DND-41 (cell line): ENCODE data around the gene DNAJC16.

Source experiments
- ATAC-seq: fragments of 200-7000 bp; cut with Tn5 transposase; 3 replicates; pipeline ENCODE4 v1.9.1; 2021; ENCODE audit warnings: low read depth; ENCODE audit not compliant: insufficient read depth
- DNase-seq: peaks from one replicate; pipeline ENCODE4 v3.0.0-alpha.2; 2020
- H2AFZ ChIP-seq: 2 replicates; pipeline ENCODE4 v1.6.0; 2012; ENCODE audit warnings: low read depth, low read length
- H3K27ac ChIP-seq: 2 replicates; pipeline ENCODE4 v1.5.1; 2012; ENCODE audit warnings: low read length, inconsistent platforms
- H3K27me3 ChIP-seq: fragments of 200-600 bp; sonication (generic); 2 replicates; pipeline ENCODE4 v1.6.0; 2012; ENCODE audit warnings: low read length, mild to moderate bottlenecking, inconsistent platforms; ENCODE audit not compliant: insufficient read depth, poor library complexity
- H3K36me3 ChIP-seq: 2 replicates; pipeline ENCODE4 v1.5.1; 2012; ENCODE audit warnings: low read length, inconsistent platforms; ENCODE audit not compliant: insufficient read depth
- H3K4me1 ChIP-seq: 2 replicates; pipeline ENCODE4 v1.5.1; 2012; ENCODE audit warnings: mild to moderate bottlenecking, low read length; ENCODE audit not compliant: insufficient read depth
- H3K4me2 ChIP-seq: 2 replicates; pipeline ENCODE4 v1.6.0; 2012; ENCODE audit warnings: mild to moderate bottlenecking, moderate library complexity, low read length, inconsistent platforms; ENCODE audit not compliant: insufficient read depth
- H3K4me3 ChIP-seq, 2 experiments: fragments of 200-600 bp in 1 of 2; shearing (Covaris generic) in 1 of 2; 2 replicates each; pipeline ENCODE4 v1.5.1; 2012 to 2016; ENCODE audit warnings: inconsistent platforms in 2 of 2, low read length in 2 of 2, mild to moderate bottlenecking in 2 of 2, low read depth in 1 of 2, moderate library complexity in 1 of 2
- H3K79me2 ChIP-seq: 2 replicates; pipeline ENCODE4 v1.6.0; 2012; ENCODE audit warnings: low read length, inconsistent platforms; ENCODE audit not compliant: insufficient read depth
- H3K9ac ChIP-seq: 2 replicates; pipeline ENCODE4 v1.6.0; 2012; ENCODE audit warnings: low read depth, mild to moderate bottlenecking, inconsistent platforms, low read length, moderate library complexity
- H3K9me3 ChIP-seq: 2 replicates; pipeline ENCODE4 v1.5.1; 2012; ENCODE audit warnings: low read length, moderate library complexity, mild to moderate bottlenecking, inconsistent platforms; ENCODE audit not compliant: insufficient read depth, severe bottlenecking
- H4K20me1 ChIP-seq: 2 replicates; pipeline ENCODE4 v1.6.0; 2012; ENCODE audit warnings: low read length; ENCODE audit not compliant: insufficient read depth
- EZH2 ChIP-seq: IDR thresholded peaks from 3 replicates; pipeline ENCODE4 v1.6.1; 2012; ENCODE audit warnings: borderline replicate concordance, low read depth, mild to moderate bottlenecking, moderate library complexity, low read length, inconsistent platforms; ENCODE audit not compliant: severe bottlenecking
- TF ChIP-seq, protein P1 (sequence below): IDR thresholded peaks from 2 replicates; pipeline ENCODE4 v1.5.1; 2012; ENCODE audit warnings: borderline replicate concordance, low read length, moderate library complexity, mild to moderate bottlenecking; ENCODE audit not compliant: poor library complexity, severe bottlenecking; ENCODE audit errors: extremely low read depth

The DNAJC16 gene

DNA sequence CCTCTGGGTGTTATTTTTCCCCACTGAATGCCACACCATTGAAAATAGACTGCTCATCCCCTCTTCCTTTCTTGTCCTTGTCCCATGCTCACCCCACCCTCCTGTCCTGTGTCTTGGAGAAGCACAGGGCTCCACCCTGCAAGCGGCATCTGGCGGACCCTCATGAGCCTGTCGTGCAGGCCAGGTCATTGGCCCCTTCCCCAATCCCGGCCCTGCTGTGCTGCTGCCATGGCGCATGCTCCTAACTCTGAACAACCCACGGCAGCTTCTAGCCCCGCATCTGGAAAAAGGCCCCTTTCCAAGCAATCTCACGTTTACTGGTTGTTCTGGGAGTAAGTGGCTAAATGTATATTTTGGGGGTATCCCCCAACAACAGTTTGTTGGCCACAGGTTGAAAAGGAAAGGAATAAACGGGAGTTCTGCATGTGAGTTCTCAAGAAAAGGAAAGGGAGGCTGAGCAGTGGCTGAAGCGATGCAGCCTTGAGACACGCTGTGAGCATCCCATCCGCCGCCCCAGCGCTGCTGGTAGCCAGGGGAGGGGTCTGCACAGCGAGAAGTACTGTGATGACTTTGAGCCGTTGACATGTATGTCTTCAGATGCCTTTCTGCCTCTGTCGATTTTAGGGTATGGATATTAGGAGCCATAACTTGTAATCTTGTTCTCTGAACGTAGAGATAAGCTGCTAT, 41.9 kb downstream of the DNAJC16 start:
- Histone ChIP-seq H3K9ac (no peak overlapping the region), H3K79me2 (no peaks in the 10 kb centered on the region), H3K4me1 (no peaks in the 10 kb centered on the region), H3K9me3 (no peaks in the 10 kb centered on the region), H2AFZ (no peak overlapping the region), H3K27ac (no peak overlapping the region), H3K4me2 (no peak overlapping the region), H4K20me1 (no peaks in the 10 kb centered on the region), H3K27me3 (no peaks in the 10 kb centered on the region), H3K4me3 (no peak overlapping the region), H3K36me3 (peaks cover 52% of the 10 kb centered on the region)
- TF ChIP-seq, protein P1, sequence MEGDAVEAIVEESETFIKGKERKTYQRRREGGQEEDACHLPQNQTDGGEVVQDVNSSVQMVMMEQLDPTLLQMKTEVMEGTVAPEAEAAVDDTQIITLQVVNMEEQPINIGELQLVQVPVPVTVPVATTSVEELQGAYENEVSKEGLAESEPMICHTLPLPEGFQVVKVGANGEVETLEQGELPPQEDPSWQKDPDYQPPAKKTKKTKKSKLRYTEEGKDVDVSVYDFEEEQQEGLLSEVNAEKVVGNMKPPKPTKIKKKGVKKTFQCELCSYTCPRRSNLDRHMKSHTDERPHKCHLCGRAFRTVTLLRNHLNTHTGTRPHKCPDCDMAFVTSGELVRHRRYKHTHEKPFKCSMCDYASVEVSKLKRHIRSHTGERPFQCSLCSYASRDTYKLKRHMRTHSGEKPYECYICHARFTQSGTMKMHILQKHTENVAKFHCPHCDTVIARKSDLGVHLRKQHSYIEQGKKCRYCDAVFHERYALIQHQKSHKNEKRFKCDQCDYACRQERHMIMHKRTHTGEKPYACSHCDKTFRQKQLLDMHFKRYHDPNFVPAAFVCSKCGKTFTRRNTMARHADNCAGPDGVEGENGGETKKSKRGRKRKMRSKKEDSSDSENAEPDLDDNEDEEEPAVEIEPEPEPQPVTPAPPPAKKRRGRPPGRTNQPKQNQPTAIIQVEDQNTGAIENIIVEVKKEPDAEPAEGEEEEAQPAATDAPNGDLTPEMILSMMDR, result no peak
- no peak for TF ChIP-seq EZH2
- DNase-seq, result no peak
- no peak for ATAC-seq

DNA sequence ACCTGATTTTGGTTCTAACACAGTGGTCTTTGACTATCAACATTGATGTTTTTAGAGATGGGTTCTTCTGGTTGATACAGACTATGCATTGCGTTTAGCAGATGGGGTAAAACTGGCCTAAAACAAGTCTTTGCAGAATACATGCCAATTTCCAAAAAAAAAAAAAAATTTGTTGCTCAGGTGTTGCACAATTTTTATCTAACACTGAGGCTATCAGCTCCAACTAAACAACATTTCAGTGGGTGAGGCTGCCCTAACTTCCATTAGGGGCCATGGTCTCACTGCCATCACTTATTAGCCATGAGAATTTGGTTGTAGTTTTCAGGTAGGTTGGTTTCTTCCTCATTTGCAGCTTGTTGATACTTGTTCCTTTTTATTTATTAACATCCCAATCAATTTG, 44.2 kb downstream of the DNAJC16 start:
- peaks cover 33% of the 10 kb centered on the region for H3K36me3 ChIP-seq
- no peak overlapping the region for H3K27ac ChIP-seq
- no peaks in the 10 kb centered on the region for H3K79me2 ChIP-seq
- H3K9me3 ChIP-seq, result no peaks in the 10 kb centered on the region
- H3K27me3 ChIP-seq, result no peaks in the 10 kb centered on the region
- H3K4me1 ChIP-seq, result no peaks in the 10 kb centered on the region
- DNase-seq (no peak), ATAC-seq (no peak)
- H4K20me1 ChIP-seq, result no peaks in the 10 kb centered on the region; the same call in 1 of the 2 replicates
- H3K9ac ChIP-seq, result no peak overlapping the region
- H3K4me2 ChIP-seq, result no peak overlapping the region
- no peak overlapping the region for H3K4me3 ChIP-seq
- no peak overlapping the region for H2AFZ ChIP-seq
- TF ChIP-seq, protein P1, result no peak
- TF ChIP-seq EZH2, result no peak

DNA sequence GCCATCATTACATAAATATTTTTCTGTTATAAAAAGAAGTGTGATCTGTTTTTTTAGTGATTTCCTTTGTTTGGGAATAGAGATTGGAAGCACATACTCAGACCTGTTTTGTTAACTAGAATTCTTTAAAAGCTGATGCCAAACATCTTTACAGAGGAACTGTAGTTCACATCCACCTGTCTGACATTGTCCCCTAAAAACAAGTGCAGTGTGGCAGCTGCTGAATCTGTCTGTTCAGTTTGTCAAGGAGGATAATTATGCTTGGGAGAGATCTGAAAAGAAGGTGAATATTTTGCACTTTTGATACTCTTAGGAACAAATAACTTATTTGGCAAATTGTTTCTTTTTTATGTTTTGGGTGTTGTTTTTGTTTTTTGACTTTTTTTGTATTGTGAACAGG, 44.6 kb downstream of the DNAJC16 start:
- no peaks in the 10 kb centered on the region for H3K27me3 ChIP-seq
- no peak overlapping the region for H2AFZ ChIP-seq
- H4K20me1 ChIP-seq, result no peaks in the 10 kb centered on the region; the same call in 1 of the 2 replicates
- no peak overlapping the region for H3K27ac ChIP-seq
- H3K4me1 ChIP-seq, result no peaks in the 10 kb centered on the region
- no peak for TF ChIP-seq EZH2
- TF ChIP-seq, protein P1, result no peak
- H3K4me3 ChIP-seq, result no peak overlapping the region
- H3K36me3 ChIP-seq, result peaks cover 29% of the 10 kb centered on the region
- no peaks in the 10 kb centered on the region for H3K79me2 ChIP-seq
- H3K4me2 ChIP-seq, result no peak overlapping the region
- no peak overlapping the region for H3K9ac ChIP-seq
- no peak for DNase-seq
- H3K9me3 ChIP-seq, result no peaks in the 10 kb centered on the region
- no peak for ATAC-seq
